ENCODE results near the gene PROCA1.
A peak's percentile ranks its signal among the peaks of the same experiment; 100 is the strongest.

Gene PROCA1

DNA sequence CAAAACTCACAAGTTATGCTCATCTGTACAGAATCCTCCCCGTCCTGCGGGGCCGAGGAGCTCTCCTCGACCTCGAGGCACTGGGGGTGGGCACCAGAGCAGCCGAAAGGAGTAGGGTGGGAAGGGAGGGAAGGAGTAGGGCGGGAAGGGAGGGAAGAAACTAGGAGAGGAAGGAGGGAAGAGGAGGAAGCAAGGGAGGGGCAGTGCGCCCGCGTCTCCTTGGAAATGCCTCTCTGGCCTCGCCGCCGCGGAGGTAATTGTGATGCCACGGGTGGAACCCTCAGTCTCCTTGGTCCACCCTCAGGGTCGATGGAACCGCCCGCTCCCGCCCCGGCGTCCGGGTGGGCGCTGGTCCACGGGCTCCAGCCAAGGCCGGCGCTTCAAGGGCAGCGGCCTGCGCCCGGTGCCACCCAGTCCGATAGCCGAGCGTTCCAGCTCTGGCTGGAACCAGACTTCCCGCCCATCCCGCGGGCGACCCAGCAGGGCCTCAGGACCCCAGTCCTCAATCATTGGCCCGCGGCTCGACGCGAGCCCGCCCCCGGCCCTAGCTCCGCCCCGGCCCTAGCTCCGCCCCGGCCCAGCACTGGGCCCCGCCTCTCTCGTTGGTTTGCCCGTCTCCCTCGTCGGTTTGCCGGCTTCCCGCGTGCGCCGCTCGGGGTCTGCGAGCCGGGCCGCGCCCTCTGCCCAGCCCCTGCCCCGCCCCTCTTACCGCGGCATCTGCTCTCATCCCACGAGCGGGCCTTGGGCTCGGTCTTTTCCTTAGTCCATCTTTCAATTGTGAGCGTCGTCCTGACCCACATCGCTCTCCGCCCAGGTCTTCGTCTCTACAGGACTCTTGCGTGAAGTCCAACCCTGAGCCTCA is 596 bp downstream of the PROCA1 start:
- peak; percentile 80 to 92 (median 89) for DNase-seq (ENCODE audit: low read depth in 3 of 3)

DNA sequence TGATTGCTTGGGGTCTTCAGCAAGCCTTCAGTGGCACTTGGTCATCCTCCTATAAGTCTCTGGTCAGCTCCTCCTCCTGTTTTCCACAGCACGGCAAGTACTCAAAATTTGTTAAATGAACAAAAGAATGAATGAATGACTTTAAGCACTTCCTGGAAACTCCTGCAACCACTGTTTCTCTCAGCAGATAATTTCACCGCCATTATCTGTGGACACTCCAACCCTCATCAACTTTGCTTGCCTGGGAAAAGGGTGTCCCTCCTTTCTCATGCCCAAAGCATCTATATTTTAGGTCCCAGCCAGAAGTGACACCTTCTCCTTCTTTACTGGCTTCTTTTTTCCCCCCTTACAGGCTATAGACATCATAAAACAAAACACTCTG is 4.4 kb downstream of the PROCA1 start:
- DNase-seq (ENCODE audit: low read depth in 3 of 3): no peak

DNA sequence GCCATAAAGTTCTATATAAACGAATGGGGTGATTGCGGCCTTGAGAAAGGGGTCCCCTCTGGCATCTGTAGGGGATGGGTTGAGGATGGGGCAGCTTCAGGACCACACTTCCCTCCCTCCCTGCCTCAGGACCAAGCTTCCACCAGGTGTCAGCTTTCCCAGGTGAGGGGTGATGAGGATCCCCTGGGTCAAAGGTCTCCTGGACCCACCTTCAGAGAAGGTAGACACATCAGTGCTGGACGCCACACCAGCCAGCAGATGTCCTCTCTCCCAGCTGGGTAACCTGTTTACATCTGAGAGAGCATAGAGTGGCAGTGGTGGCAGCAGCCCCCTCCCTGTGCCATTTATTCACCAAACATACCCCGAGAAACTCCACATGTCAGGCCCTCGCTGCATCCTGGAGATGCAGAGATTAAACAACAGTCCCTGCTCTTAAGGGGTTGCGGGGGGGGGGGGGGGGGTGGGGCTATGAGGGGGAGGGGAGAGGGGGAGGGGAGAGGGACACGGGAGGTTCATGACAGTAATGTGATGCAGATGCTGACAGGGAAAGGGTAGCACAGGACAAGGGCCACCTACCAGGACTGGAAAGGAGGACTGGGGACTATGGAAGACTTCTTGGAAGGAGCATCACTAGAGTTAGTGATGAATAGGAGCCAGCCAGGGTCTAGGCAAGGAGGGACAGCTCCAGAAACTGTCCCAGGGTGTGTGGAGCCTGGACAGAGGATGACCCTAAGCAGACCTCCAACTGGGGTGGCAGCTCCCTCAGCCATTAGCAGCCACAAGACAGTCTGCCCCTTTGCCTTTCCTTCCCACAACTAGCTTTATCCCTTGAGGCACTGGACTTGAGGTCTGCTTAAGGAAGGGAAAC is 5.0 kb downstream of the PROCA1 start:
- DNase-seq (ENCODE audit: low read depth in 3 of 3): no peak

DNA sequence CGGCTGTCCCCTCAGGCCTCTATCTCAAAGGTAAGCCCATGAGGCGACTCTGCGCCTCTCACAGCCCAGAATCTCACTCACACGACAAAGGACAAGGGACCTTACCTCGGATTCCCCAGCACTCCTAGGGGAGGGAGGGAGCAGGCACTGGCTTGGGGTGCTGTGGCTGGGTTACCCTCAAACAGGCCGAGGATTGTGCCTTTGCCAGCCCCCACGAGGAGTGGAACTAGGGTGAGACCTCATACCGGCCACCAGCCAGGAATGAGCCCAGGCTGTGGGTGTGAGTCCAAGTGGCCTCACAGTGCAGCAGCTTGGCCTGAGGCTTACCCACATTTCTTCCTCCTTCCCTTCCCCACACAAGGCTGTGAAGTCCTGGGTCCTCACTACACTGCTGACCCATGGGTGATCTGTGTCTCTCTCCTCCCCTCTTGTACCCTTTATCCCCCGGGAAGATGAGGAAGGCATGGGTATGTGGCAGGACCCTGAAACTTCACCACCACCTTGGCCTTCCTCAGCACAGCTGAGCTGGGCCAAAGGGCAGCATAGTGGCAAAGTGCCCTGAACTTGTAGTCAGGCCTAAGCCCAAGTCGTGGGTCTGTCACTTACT is 5.9 kb downstream of the PROCA1 start:
- DNase-seq (ENCODE audit: low read depth in 3 of 3): no peak

DNA sequence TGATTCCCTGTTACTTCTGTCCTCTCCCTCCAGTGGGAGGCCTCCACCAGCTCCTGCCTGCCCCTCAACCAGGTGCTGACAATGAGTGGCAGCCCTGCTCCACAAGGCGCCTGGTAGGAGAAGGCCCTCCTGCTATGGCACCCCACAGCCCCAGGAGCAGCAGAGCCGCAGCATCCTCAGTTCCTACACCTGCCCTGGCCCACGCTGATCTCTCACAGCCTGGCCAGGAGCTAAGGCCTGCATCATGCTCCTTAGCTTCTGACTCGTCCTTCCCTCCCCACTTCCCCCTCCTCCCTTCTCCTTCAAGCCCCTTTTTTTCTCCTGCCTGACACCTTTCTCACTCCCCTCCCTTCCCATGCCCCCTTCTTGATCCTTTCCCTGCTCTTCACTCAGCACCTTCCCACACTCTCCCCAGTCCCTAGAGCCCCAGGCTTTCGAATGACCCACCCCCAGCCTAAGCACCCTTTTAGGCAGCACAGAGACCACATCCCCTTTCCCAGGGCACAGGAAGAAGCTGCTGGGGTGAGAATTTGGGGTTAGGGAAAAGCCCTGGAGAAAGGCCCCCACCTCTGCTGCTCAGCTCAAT is 6.5 kb downstream of the PROCA1 start:
- no peak for DNase-seq (ENCODE audit: low read depth in 3 of 3)

DNA sequence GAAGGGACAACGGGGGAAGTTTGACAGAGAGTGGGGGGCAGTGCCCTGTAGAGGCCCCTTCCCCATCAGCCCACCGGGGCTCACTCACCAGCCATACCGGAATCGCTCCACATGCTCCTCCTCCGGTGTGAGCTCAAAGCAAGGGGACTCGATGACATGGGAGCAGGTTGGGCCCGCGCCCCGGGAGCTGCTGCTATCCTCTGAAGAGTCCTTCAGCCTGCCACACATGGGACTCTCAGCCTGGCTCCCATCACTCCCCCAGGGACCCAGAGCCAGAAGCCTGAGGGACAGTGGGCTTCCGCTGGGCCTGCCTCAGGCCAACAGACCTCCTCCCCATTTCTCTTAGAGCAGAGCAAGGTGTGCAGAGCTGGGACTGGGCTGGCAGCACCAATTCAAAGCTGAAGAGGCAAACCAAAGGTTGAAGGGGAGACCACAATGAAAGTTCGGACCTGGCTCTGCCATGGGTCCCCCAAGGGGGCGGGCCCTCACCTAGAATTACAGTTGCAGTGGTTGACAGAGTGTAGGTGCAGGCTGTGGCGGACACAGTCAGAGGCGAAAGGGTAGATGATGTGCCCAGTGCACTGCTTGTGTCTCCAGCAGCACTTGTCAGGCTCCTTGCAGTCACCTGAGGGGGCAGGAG is 7.3 kb downstream of the PROCA1 start:
- no peak for DNase-seq (ENCODE audit: low read depth in 3 of 3)

DNA sequence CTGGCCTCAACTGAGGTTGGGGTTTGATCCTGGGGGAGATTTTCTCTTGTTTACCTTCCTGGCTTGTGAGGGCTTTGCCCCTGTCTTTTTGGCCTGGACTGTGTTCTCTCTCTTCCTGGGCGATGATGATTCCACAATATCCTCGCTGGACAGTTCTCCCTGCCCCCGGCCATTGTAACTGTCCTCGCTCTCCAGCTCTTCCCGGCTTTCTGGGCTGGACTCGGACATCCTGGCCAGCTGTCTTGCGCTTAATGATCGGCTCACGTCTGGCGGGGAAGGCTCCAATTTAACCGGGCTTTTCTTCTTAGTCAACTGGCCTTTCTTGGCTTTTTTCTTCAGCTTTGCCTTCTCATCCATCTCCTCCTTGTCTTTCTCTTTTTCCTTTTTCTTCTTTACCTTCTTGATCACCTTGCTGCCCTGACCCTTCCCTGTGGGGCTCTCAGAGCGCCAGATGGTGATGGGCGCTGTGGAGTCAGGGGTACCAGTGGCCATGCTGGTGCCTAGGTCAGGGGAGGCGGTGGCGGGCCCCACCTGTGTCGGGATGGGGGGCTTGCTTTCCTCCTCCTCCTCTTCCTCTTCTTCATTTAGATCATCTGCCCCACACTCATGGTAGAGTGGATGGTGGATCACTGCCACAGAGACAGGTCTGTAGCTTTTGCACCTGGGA is 8.0 kb downstream of the PROCA1 start:
- no peak for DNase-seq (ENCODE audit: low read depth in 3 of 3)

DNA sequence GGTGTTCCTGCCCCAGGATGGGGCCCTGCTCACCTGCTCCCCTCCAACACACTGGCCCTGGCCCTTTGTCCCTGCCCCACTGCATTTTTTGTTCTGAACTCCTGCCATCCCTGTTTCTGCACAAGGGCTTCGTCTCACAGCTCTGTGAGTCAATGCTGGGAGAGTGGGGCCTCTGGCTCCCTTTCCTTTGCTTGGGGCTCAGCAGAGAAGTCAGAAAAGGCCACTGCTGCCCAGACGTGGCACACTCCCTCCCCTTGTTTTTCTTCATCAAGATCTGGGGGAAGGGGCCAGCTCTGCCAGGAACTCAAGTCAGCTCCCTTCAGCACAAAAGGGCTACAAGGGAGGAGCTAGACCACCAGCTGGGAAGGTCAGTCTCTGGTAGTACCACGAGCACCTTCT is 8.9 kb downstream of the PROCA1 start:
- no peak for DNase-seq (ENCODE audit: low read depth in 3 of 3)

DNA sequence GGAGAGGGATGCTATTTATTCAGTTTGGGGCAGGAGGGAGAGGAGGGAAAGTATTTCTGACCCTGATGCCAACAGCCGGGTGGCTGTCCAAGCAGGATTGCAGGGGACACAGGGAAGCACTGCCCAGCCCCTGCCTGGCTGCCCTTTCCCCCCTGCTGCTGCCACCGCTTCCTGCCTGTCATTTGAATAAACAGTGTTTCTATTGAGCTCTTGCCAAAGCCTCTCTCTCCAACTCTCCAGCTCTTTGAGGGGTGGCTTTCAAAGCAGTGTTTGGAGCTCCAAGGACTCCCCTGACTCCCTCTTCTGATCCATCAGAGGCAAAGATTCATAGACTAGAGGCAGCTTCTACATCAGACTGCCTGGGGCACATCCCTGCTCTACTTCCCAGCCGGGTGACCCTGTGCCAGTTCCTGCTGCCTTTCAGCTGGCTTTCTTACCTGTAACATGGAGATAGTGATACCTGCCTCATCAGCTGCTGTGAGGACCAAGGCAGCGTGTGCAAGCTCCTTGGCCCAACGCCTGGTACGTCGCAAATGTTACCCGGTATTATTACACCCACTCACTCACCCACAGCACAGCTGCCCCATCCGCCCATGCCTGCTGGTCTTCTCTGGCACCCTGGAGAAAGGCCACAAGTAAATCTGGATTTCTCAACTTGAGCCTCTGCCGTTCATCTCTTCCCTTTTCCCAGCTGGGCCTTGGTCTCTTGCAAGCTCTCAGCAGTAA is 9.5 kb downstream of the PROCA1 start:
- DNase-seq (ENCODE audit: low read depth in 3 of 3): no peak

DNA sequence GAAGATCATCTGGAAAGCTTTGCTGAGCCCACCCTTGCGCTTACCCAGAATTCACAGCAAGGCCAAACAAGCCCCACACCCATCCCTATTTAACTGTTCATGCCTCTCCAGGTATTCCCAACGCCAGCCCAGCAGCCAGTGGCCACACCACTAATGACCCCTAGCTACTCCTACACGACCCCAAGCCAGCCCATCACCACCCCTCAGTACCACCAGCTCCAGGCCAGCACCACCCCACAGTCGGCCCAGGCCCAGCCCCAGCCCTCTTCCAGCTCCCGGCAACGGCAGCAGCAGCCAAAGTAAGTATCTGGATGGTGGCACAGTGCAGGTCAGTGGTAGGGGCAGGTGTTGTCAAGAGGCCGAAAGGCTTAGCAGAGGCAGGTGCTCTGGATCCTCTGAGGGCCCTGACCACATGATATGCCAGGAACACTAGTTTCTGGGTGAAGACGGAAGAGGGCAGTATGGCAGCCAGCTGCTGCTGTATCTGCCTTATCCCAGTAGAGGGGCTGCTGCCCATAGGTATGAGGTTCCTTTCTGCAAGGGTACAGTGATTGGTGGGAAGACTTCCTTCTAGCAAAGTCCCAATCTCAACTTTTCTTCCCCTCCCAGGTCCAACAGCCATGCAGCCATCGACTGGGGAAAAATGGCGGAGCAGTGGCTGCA is 10.7 kb downstream of the PROCA1 start:
- no peak for DNase-seq (ENCODE audit: low read depth in 3 of 3)

DNA sequence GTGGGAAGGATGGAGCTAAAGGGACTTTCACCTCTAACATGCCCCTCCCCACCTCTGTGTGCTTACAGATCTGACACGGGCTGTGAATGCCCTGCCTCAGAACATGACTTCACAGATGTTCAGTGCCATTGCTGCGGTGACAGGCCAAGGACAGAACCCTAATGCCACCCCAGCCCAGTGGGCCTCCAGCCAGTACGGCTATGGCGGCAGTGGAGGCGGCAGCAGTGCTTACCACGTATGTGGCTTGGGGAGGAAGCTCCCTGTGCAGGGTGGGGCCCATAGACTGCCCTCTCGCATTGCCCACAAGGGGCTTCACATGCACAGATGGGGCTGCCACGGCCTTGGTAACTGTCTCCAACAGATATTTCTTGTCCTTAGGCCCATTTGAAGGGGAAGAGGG is 11.4 kb downstream of the PROCA1 start:
- DNase-seq (ENCODE audit: low read depth in 3 of 3): no peak

DNA sequence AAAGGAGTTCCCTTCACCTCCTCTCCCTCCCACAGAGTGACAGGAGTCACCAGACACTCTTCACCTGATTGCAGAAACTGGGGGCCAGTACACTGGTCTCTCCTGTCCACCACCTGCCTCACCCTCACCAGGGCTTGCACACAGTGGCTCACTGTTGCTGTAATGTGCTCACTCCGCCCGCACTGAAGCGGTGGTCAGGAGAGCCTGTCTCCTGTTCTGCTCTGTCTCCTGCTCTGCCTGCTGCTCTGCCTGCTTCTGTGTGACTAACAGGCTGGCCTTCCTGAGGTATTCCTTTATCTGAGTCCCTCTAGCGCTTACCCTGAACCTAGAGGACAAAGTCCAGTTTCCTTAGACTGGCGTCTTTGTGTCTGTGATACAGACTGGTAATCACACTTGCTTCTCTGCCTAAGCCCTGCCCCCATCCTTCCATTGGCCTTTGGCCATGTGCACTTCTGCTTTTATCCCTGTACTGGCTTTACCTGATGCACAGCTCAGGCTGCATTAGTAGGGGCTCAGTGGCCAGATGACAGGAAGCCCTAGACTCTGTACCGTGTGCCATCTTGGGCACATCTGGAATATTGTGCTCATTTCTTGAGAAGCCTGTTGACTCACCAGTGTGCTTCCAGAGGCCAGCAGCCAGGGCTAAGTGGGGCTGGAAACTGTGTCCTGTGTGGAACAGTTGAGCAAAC is 13.3 kb downstream of the PROCA1 start:
- no peak for DNase-seq (ENCODE audit: low read depth in 3 of 3)

DNA sequence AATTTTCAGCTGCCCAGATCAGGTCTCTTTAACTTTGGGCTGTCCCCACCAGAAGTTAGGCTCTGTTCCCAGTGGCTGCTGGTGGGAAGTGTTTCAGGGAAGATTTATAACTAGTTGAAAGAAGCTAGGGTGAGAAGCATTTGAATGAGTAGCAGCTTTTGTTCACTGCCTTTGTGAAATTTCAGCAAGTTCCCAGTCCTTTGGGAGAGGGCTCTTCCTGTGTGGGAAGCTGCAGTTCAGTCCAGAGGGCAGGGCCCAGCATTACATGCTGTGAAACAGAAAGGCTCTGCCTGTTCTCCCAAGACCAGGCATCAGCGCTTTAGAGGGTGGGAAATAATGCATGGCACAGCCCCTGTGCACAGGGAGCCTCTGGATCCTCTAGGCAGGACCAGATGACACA is 17.8 kb downstream of the PROCA1 start:
- DNase-seq (ENCODE audit: low read depth in 3 of 3): no peak

DNA sequence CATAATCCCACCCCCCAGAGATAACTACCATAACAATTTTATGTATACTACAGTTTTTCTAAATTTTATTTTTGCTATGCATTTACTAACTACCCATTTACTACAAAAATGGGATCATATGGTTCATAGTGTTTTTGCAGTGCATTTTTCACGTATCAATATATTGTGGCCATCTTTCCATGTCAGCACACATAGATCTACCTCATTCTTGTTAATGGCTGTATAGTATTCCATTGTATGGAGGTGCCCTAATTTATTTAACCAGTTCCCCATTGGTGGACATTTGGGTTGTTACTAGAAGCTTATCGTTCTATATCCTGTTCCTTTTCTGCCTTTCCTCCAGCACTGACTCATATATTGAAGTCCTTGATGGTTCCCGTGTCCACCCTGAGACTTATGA is 22.7 kb downstream of the PROCA1 start:
- no peak for DNase-seq (ENCODE audit: low read depth in 3 of 3)

DNA sequence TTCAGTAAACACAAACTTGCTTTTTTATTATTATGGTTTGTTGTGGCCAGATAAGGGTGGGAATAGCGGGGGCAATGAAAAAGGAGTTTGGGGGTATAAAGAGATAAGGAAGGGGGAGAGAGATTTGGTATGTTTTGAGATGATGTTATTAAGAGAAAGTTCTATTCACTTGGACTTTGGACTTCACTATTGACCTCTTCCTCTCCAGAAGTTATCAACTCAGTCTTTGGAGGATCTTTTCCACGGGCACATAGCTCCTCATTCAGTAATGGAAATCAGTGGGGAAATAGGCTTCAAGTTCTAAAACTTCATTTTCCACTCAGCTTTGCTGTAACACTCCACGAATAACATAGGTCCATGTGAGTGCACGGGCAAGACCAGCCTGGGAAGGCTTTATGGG is 23.2 kb downstream of the PROCA1 start:
- DNase-seq (ENCODE audit: low read depth in 3 of 3): no peak

DNA sequence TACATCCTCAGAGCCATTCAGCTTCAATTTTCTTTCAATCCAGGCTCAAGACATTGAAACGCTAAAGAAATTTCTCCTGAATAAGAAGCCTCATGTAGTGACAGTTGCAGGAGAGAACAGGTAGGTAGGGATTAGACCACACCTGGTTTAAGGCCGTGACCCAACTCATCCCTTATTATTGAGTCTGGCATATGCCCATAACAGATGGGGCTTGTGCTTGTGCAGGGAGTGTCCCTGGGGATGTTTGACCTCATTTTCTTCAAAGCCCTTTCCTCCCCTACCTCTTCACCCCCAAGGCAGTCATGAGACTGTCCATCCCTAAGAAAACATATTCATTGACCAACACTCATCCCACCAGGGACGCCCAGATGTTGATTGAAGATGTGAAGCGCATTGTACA is 25.4 kb downstream of the PROCA1 start:
- DNase-seq (ENCODE audit: low read depth in 3 of 3): no peak

DNA sequence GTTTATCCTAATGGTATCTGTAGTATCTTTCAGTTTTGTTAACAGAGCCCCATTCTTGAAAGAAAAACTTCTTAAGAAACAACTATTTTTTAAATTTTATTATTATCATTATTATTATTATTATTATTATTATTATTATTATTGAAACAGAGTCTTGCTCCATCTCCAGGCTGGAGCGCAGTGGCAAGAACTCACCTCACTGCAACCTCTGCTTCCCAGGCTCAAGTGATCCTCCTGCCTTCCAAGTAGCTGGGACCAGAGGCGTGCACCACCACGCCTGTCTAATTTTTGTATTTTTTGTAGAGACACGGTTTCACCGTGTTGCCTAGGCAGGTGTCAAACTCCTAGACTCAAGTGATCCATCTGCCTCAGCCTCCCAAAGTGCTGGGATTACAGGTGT is 26.3 kb downstream of the PROCA1 start:
- no peak for DNase-seq (ENCODE audit: low read depth in 3 of 3)

DNA sequence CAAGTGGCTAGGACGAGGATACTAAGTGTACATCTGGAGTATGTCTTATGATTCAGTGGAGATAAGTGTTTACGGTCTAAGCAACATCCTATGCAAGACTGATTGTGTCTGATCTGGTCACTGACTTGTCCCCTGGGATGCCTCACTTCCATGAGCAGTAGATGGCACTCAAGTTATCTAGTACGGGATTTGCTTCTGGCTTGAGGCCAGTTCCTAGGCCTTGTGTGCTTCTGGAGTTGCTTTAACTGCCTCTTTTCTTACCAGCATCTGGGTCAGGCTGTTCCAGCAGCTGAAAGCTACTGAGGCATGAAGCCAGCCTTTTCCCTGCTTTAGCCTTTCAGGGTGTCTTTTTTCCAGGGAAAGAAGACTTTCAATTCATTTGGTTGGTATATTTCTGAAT is 26.7 kb downstream of the PROCA1 start:
- no peak for DNase-seq (ENCODE audit: low read depth in 3 of 3)

DNA sequence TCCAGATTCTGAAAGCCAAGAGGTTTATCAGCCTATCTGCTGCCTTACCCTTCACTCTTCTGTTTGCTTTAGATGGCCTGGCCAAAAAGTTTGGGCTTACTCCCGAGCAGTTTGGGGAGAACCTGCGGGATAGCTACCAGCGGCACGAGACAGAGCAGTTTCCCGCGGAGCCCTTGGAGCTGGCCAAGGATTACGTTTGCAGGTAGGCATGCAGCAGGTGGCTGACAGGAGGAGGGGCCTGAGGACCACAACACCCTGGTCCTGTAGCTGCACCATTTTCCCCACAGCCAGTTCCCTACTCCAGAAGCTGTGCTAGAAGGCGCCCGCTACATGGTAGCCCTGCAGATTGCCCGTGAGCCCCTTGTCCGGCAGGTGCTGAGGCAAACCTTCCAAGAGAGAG is 29.0 kb downstream of the PROCA1 start:
- no peak for DNase-seq (ENCODE audit: low read depth in 3 of 3)

All from stimulated activated CD4-positive, alpha-beta T cell treated with anti-CD3 and anti-CD28 coated beads, TNF-alpha, amount 100 ng/mL, for 24 hours (primary cell).